Activated CD8-positive, alpha-beta T cell treated with anti-CD3 and anti-CD28 coated beads for 36 hours (primary cell): ENCODE data around the gene AIF1L. TPM values are rescaled to one million over a fixed set of nuclear protein-coding genes. Genes with fewer than 3 reads are reported as not detected.

Experiments used
- ATAC-seq: fragments of 200-7000 bp; cut with Tn5 transposase; one replicate; pipeline ENCODE4 v1.10.0; 2021; ENCODE audit warnings: mild to moderate bottlenecking, moderate library complexity
- CTCF ChIA-PET: fragments of 350-600 bp; sonication (Branson Sonifier 250); formaldehyde crosslinking; loops from one replicate; lab custom pipeline; 2021; ENCODE audit warnings: antibody characterized with exemption; lab: Charles Lee
- POLR2A ChIA-PET: fragments of 350-600 bp; sonication (Branson Sonifier 250); formaldehyde crosslinking; loops from one replicate; lab custom pipeline; 2021; ENCODE audit warnings: antibody characterized with exemption; lab: Charles Lee
- DNase-seq: peaks from one replicate; pipeline ENCODE4 v3.0.0-alpha.2; 2020
- H3K27ac Mint-ChIP-seq: one replicate; pipeline ENCODE4 v1.8.0; 2021; ENCODE audit warnings: mild to moderate bottlenecking, mixed read lengths
- H3K27me3 Mint-ChIP-seq: one replicate; pipeline ENCODE4 v1.8.0; 2021; ENCODE audit warnings: mixed read lengths
- H3K36me3 Mint-ChIP-seq: one replicate; pipeline ENCODE4 v1.8.0; 2021; ENCODE audit warnings: low read depth, mixed read lengths
- H3K4me1 Mint-ChIP-seq: one replicate; pipeline ENCODE4 v1.8.0; 2021; ENCODE audit warnings: low read depth, mixed read lengths
- H3K4me3 Mint-ChIP-seq: one replicate; pipeline ENCODE4 v1.8.0; 2021; ENCODE audit warnings: mild to moderate bottlenecking, moderate library complexity, mixed read lengths
- H3K9me3 Mint-ChIP-seq: one replicate; pipeline ENCODE4 v1.8.0; 2021; ENCODE audit warnings: mixed read lengths
- CTCF ChIP-seq: fragments of 200-600 bp; IDR thresholded peaks from one replicate; pipeline ENCODE4 v1.8.0; 2022; ENCODE audit warnings: antibody characterized with exemption, mild to moderate bottlenecking
- intact Hi-C: fragments of 100-400 bp; cut with micrococcal nuclease; formaldehyde crosslinking; loops from one replicate; pipeline ENCODE4 v1.10.0; 2022
- total RNA-seq, 2 experiments: library from RNA; stranded (reverse); gene quantifications; one replicate each; pipeline ENCODE4 v1.2.3, GENCODE V29; 2021

The AIF1L gene
- total RNA-seq, 2 experiments from 2014 or later = 0.72 to 1.9 TPM

- intact Hi-C loops = no loop called here
- Mint-ChIP-seq H3K9me3 (no peaks in the 10 kb centered on the region), H3K27me3 (peaks cover 13% of the 10 kb centered on the region), H3K27ac (no peak overlapping the region), H3K4me1 (no peaks in the 10 kb centered on the region), H3K4me3 (no peak overlapping the region), H3K36me3 (no peaks in the 10 kb centered on the region)
- ChIA-PET POLR2A (interaction anchor here (1.6 kb wide), 1 partner anchor 23 kb away, joined by 4 read pairs; no protein-coding TSS in a partner anchor), CTCF (interaction anchor here (1.1 to 1.4 kb wide), 2 partner anchors 44 to 55 kb away, joined by 4 to 6 read pairs; no protein-coding TSS in a partner anchor)
- DNase-seq = no peak
- ATAC-seq = no peak
- TF ChIP-seq CTCF = no peak
These were observed 5.1 kb downstream of the AIF1L start for GRCh38 chr9:131101207-131101964.

- Mint-ChIP-seq H3K36me3 (no peaks in the 10 kb centered on the region), H3K9me3 (no peaks in the 10 kb centered on the region), H3K4me3 (no peak overlapping the region), H3K27me3 (peaks cover 3% of the 10 kb centered on the region), H3K4me1 (no peaks in the 10 kb centered on the region), H3K27ac (no peak overlapping the region)
- ChIA-PET CTCF (no interaction called here), POLR2A (no interaction called here)
- no peak for TF ChIP-seq CTCF
- intact Hi-C loops = no loop called here
- ATAC-seq = no peak
- DNase-seq = no peak
These were observed 6.7 kb downstream of the AIF1L start for GRCh38 chr9:131103024-131103423.

GRCh38 chr9:131103535-131103934, 7.2 kb downstream of the AIF1L start:
- H3K27me3 Mint-ChIP-seq = no peaks in the 10 kb centered on the region
- H3K4me1 Mint-ChIP-seq = no peaks in the 10 kb centered on the region
- no peak overlapping the region for H3K4me3 Mint-ChIP-seq
- ATAC-seq = no peak
- POLR2A ChIA-PET = no interaction called here
- CTCF ChIA-PET = no interaction called here
- no peak for TF ChIP-seq CTCF
- H3K9me3 Mint-ChIP-seq = no peaks in the 10 kb centered on the region
- no peak overlapping the region for H3K27ac Mint-ChIP-seq
- intact Hi-C loops = no loop called here
- no peaks in the 10 kb centered on the region for H3K36me3 Mint-ChIP-seq
- DNase-seq = no peak

GRCh38 chr9:131104016-131104740, 7.8 kb downstream of the AIF1L start:
- Mint-ChIP-seq H3K27me3 (no peaks in the 10 kb centered on the region), H3K9me3 (no peaks in the 10 kb centered on the region), H3K4me1 (no peaks in the 10 kb centered on the region), H3K27ac (no peak overlapping the region), H3K36me3 (no peaks in the 10 kb centered on the region), H3K4me3 (no peak overlapping the region)
- POLR2A ChIA-PET = no interaction called here
- ATAC-seq (no peak), DNase-seq (no peak)
- intact Hi-C loops = no loop called here
- CTCF ChIA-PET = interaction anchor here (1.1 kb wide), 1 partner anchor 232 kb away, joined by 3 read pairs; no protein-coding TSS in a partner anchor
- TF ChIP-seq CTCF = no peak

GRCh38 chr9:131105952-131106351, 9.6 kb downstream of the AIF1L start:
- TF ChIP-seq CTCF = no peak
- DNase-seq (no peak), ATAC-seq (no peak)
- Mint-ChIP-seq H3K27ac (no peak overlapping the region), H3K27me3 (no peaks in the 10 kb centered on the region), H3K9me3 (no peaks in the 10 kb centered on the region), H3K4me1 (no peaks in the 10 kb centered on the region), H3K36me3 (no peaks in the 10 kb centered on the region), H3K4me3 (no peak overlapping the region)
- CTCF ChIA-PET = no interaction called here
- POLR2A ChIA-PET = interaction anchor here (1.0 to 1.1 kb wide), 2 partner anchors 16 to 19 kb away, joined by 3 to 4 read pairs; partner anchors contain the start of gene NUP214
- intact Hi-C loops = no loop called here
